ENCODE data around the gene ANKRD37.
A peak's percentile ranks its signal among the peaks of the same experiment; 100 is the strongest.

Gene ANKRD37

DNA sequence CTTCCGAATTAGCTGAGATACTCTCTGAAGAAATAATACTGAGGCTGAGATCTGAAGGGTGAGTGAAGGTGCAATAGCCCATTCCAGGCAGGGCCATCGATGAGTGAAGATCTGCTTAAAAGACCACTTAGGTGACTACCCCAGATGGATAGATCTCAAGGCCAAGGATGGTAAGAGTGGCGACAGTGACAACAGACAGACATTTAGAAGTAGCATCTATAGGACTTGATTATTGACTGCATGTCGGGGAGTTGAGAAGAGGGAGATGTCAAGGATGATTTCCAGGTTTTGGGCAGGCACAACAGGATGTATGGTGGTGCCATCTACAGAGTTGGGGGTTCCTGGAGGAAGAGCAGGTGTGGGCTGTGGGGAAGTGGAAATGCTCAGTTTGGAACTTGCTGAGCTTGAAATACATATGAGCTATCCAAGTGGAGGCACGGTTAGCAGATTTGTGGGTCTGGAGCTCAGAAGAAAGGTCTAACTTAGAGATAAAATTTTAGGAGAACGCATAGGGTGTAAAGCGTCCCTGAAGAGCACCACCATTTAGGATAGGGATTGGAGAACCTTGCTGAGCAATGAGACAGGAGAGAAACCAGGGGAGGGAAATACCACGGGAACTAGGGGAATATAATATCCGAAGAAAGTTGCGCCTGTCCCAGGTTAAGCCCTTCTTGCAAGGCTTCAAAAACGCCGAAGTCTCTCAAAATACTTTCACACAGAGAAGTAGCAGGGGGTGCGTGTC lies 28.4 kb downstream of the ANKRD37 start:
- Mint-ChIP-seq H3K36me3 (ENCODE audit: low read depth) (peaks cover 13% of the 10 kb centered on the region), H3K27me3 (ENCODE audit: low read depth) (peaks cover 12% of the 10 kb centered on the region), H3K27ac (peak overlapping the region; percentile 88), H3K4me1 (ENCODE audit: low read depth) (peaks cover 27% of the 10 kb centered on the region), H3K9me3 (no peaks in the 10 kb centered on the region), H3K4me3 (peak overlapping the region; percentile 88)

DNA sequence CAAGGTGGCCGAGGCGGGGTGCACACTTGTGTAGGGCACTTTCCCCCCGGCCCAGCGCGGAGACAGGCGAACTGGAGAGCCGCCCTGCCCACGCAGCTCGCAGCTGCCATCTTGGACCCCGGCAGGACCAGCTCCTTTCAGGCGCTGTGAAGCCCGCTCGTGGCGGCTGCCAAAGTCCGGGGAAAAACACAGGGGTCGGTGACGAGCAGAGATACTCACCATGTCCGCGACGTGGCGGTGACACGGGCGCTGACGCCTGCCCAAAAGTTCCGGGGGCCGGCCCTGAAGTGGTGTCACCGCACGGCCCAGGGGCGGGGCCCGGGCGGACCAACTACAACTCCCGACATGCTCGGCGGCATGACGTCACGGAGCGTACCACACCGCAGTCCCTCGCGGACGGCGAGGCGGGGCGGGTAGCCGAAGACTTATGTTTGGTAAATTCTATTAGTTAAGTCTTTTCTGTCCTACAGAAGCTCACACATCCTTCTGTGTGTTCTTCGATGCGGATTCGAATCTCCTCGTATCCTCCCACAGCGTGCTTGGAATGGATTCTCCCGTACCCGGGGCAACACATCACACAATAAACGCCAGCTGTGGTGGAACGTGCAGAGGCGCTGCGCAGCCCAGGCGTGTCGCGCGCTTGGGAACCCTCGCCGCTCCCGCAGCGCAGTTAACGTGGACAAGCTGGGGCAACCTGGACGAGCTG lies 29.2 kb downstream of the ANKRD37 start, which contains the start of gene UFSP2:
Gene UFSP2 (minus strand): TSS at position 318 of the 706 bp plus-strand sequence. CDS start 96 bp downstream, at position 222.
- peaks cover 27% of the 10 kb centered on the region for H3K4me1 Mint-ChIP-seq (ENCODE audit: low read depth)
- peaks cover 13% of the 10 kb centered on the region for H3K36me3 Mint-ChIP-seq (ENCODE audit: low read depth)
- no peaks in the 10 kb centered on the region for H3K9me3 Mint-ChIP-seq
- peak within 1 kb of the TSS; percentile 88 for H3K27ac Mint-ChIP-seq
- peak within 1 kb of the TSS; percentile 88 for H3K4me3 Mint-ChIP-seq
- peaks cover 12% of the 10 kb centered on the region for H3K27me3 Mint-ChIP-seq (ENCODE audit: low read depth)

DNA sequence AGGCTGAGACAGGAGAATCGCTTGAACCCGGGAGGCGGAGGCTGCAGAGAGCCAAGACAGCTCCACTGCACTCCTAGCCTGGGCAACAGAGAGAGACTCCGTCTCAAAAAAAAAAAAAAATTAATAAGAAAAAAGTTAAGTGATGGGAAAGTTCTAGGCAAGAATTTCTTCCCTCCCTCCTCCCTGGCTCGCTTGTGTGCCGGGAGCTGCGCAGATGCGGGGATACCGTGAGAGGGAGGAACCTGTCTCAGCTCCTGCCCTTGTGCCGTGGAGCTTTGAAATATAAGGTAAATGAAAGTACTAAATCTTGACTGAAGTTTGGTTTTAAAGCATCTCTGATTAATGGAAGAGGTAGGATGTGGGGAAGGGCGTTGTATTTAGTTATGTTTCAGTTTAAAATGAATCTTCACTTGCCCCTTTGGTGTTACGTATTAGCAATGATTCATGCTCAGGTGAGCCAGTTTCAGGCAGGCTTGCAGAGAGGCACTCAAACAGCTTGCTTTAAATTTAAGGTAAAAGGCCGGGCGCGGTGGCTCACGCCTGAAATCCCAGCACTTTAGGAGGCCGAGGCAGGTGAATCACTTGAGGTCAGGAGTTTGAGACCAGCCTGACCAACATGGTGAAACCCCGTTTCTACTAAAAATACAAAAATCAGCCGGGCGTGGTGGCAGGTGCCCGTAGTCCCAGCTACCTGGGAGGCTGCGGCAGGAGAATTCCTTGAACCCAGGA lies 30.5 kb downstream of the ANKRD37 start:
- Mint-ChIP-seq H3K4me3 (no peak overlapping the region), H3K36me3 (ENCODE audit: low read depth) (peaks cover 5% of the 10 kb centered on the region)

DNA sequence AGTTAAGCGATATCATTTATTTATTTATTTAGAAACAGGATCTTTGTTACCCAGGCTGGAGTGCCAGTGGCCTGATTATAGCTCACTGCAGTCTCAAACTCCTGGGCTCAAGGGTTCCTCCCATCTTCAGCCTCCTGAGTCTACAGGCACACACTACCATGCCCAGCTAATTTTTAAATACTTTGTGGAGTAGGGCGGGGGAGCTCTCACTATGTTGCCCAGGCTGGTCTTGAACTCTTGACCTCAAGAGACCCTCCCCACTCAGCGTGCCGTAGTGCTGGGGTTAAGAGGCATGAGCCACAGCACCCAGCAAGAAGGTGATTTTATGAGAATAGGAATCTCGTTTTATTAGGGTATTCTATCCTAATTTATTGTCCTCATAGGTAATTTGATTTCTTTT lies 33.0 kb downstream of the ANKRD37 start:
- peaks cover 19% of the 10 kb centered on the region for H3K27me3 Mint-ChIP-seq (ENCODE audit: low read depth)
- no peak overlapping the region for H3K4me3 Mint-ChIP-seq
- peaks cover 8% of the 10 kb centered on the region for H3K4me1 Mint-ChIP-seq (ENCODE audit: low read depth)
- no peaks in the 10 kb centered on the region for H3K9me3 Mint-ChIP-seq
- H3K36me3 Mint-ChIP-seq (ENCODE audit: low read depth), result no peaks in the 10 kb centered on the region
- H3K27ac Mint-ChIP-seq, result no peak overlapping the region

More for the DNA sequence above, 30.5 kb downstream of the ANKRD37 start:
- H3K27ac Mint-ChIP-seq, result no peak overlapping the region
- peaks cover 19% of the 10 kb centered on the region for H3K27me3 Mint-ChIP-seq (ENCODE audit: low read depth)
- H3K9me3 Mint-ChIP-seq, result no peaks in the 10 kb centered on the region
- H3K4me1 Mint-ChIP-seq (ENCODE audit: low read depth), result peaks cover 20% of the 10 kb centered on the region

DNA sequence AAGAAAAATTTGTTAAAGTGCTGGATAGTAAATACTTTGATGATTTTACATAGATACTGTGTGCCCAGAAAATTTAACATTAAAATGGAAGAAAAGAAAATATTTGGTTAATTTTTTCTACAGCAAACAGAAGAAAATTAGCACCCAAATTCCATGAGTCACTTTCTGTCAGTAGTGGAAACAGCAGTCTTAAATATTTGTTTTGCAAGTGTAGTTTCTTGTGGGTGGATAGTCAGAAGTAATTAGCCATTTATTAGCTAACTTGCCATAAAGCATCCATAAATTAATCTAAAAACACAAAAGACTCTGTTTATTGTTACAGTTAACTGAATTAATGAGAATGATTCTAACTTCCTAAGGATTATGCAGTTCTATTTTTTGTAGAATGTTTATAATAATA lies 38.8 kb downstream of the ANKRD37 start:
- Mint-ChIP-seq H3K36me3 (ENCODE audit: low read depth) (no peaks in the 10 kb centered on the region), H3K9me3 (no peaks in the 10 kb centered on the region), H3K4me1 (ENCODE audit: low read depth) (no peaks in the 10 kb centered on the region), H3K27me3 (ENCODE audit: low read depth) (peaks cover 8% of the 10 kb centered on the region), H3K27ac (no peak overlapping the region), H3K4me3 (no peak overlapping the region)

DNA sequence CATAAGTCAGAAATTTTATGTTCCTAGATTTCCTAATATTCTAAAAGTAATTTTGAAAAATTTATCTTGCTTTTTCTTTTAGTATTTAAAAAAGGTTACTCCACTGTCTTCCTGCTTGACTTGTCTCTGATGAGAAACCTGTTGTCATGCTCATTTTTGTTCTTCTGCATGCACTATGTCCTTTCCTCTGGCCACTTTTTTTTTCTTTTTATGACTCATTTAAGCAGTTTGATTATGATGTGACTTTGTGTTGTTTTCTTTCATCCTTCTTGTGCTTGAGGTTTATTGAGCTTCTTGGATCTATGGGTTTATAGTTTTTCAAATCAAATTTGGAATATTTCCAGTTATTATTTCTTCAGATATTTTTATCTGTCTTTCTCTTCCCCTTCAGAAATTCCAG lies 41.2 kb downstream of the ANKRD37 start:
- no peaks in the 10 kb centered on the region for H3K4me1 Mint-ChIP-seq (ENCODE audit: low read depth)

DNA sequence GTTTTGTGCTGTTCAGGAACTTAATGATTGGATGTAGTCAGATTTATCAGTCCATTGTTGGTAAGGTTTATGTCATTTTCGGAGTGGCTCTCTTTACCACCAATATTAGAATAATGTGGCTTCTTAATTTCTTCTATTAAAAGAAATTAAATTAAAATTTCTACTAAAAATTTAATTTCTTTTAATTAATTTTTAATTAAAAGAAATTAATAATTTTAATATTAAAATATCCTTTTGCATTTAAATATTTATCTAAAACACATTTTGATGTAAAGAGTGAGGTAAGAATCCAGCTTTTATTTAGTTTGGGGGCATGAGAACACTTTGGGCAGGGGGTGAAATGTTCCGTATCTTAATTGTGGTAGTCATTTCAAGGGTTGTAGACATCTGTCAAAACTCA lies 44.8 kb downstream of the ANKRD37 start:
- Mint-ChIP-seq H3K4me3 (no peak overlapping the region), H3K27ac (no peak overlapping the region), H3K27me3 (ENCODE audit: low read depth) (peaks cover 3% of the 10 kb centered on the region), H3K4me1 (ENCODE audit: low read depth) (no peaks in the 10 kb centered on the region), H3K36me3 (ENCODE audit: low read depth) (no peaks in the 10 kb centered on the region), H3K9me3 (no peaks in the 10 kb centered on the region)

More for the DNA sequence above, 41.2 kb downstream of the ANKRD37 start:
- H3K4me3 Mint-ChIP-seq, result no peak overlapping the region
- no peak overlapping the region for H3K27ac Mint-ChIP-seq
- no peaks in the 10 kb centered on the region for H3K36me3 Mint-ChIP-seq (ENCODE audit: low read depth)
- H3K27me3 Mint-ChIP-seq (ENCODE audit: low read depth), result peaks cover 3% of the 10 kb centered on the region
- H3K9me3 Mint-ChIP-seq, result no peaks in the 10 kb centered on the region

DNA sequence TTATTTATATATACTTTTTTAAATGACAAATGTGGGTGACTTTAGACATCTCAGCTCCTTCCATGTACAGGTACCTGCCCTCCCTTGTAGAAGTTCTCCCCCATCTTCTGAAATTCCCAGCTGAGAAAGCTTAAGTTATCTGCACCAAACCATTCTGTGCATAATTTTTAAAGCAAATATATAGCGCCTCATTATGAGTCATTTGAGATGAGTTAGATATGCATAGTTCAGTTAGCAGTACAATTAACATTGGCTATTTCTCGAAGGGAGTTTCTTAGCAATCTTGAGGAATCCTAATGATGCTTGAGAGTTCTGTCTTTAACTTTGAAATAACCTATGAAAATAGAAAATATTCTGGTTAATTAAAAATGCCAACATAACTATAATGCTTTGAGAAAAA lies 48.6 kb downstream of the ANKRD37 start:
- no peaks in the 10 kb centered on the region for H3K4me1 Mint-ChIP-seq (ENCODE audit: low read depth)
- H3K36me3 Mint-ChIP-seq (ENCODE audit: low read depth), result no peaks in the 10 kb centered on the region
- peaks cover 3% of the 10 kb centered on the region for H3K27me3 Mint-ChIP-seq (ENCODE audit: low read depth)
- H3K9me3 Mint-ChIP-seq, result no peaks in the 10 kb centered on the region
- H3K27ac Mint-ChIP-seq, result no peak overlapping the region
- H3K4me3 Mint-ChIP-seq, result no peak overlapping the region
